DND-41 (cell line): ENCODE results near the gene CNTN3.

Source experiments
- ATAC-seq: fragments of 200-7000 bp; cut with Tn5 transposase; 3 replicates; pipeline ENCODE4 v1.9.1; 2021; ENCODE audit warnings: low read depth; ENCODE audit not compliant: insufficient read depth
- DNase-seq: peaks from one replicate; pipeline ENCODE4 v3.0.0-alpha.2; 2020
- H2AFZ ChIP-seq: 2 replicates; pipeline ENCODE4 v1.6.0; 2012; ENCODE audit warnings: low read depth, low read length
- H3K27ac ChIP-seq: 2 replicates; pipeline ENCODE4 v1.5.1; 2012; ENCODE audit warnings: low read length, inconsistent platforms
- H3K27me3 ChIP-seq: fragments of 200-600 bp; sonication (generic); 2 replicates; pipeline ENCODE4 v1.6.0; 2012; ENCODE audit warnings: low read length, mild to moderate bottlenecking, inconsistent platforms; ENCODE audit not compliant: insufficient read depth, poor library complexity
- H3K36me3 ChIP-seq: 2 replicates; pipeline ENCODE4 v1.5.1; 2012; ENCODE audit warnings: low read length, inconsistent platforms; ENCODE audit not compliant: insufficient read depth
- H3K4me1 ChIP-seq: 2 replicates; pipeline ENCODE4 v1.5.1; 2012; ENCODE audit warnings: mild to moderate bottlenecking, low read length; ENCODE audit not compliant: insufficient read depth
- H3K4me2 ChIP-seq: 2 replicates; pipeline ENCODE4 v1.6.0; 2012; ENCODE audit warnings: mild to moderate bottlenecking, moderate library complexity, low read length, inconsistent platforms; ENCODE audit not compliant: insufficient read depth
- H3K4me3 ChIP-seq, 2 experiments: fragments of 200-600 bp in 1 of 2; shearing (Covaris generic) in 1 of 2; 2 replicates each; pipeline ENCODE4 v1.5.1; 2012 to 2016; ENCODE audit warnings: inconsistent platforms in 2 of 2, low read length in 2 of 2, mild to moderate bottlenecking in 2 of 2, low read depth in 1 of 2, moderate library complexity in 1 of 2
- H3K79me2 ChIP-seq: 2 replicates; pipeline ENCODE4 v1.6.0; 2012; ENCODE audit warnings: low read length, inconsistent platforms; ENCODE audit not compliant: insufficient read depth
- H3K9ac ChIP-seq: 2 replicates; pipeline ENCODE4 v1.6.0; 2012; ENCODE audit warnings: low read depth, mild to moderate bottlenecking, inconsistent platforms, low read length, moderate library complexity
- H3K9me3 ChIP-seq: 2 replicates; pipeline ENCODE4 v1.5.1; 2012; ENCODE audit warnings: low read length, moderate library complexity, mild to moderate bottlenecking, inconsistent platforms; ENCODE audit not compliant: insufficient read depth, severe bottlenecking
- H4K20me1 ChIP-seq: 2 replicates; pipeline ENCODE4 v1.6.0; 2012; ENCODE audit warnings: low read length; ENCODE audit not compliant: insufficient read depth
- EZH2 ChIP-seq: IDR thresholded peaks from 3 replicates; pipeline ENCODE4 v1.6.1; 2012; ENCODE audit warnings: borderline replicate concordance, low read depth, mild to moderate bottlenecking, moderate library complexity, low read length, inconsistent platforms; ENCODE audit not compliant: severe bottlenecking
- TF ChIP-seq, protein P1 (sequence below): IDR thresholded peaks from 2 replicates; pipeline ENCODE4 v1.5.1; 2012; ENCODE audit warnings: borderline replicate concordance, low read length, moderate library complexity, mild to moderate bottlenecking; ENCODE audit not compliant: poor library complexity, severe bottlenecking; ENCODE audit errors: extremely low read depth

CNTN3 gene

DNA sequence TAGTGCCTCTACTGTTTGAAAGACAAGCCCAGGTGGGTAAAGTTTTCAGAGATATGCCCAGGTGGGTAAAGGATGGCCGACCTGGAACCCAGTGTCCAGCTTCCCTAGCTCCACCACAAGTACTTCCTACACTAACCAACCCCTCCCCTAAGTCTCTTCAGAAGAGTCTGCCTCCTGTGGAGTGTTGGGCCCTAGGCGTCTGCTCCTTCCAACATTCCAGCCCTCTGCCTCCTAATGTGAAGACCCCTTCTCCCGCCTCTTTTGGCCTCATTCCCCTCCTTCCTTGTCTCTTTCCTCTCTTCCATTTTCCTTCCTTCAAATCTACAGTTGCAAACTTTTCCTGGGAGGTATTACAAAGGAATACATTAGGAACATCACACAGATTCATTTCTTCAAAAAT, 38.6 kb downstream of the CNTN3 start:
- no peaks in the 10 kb centered on the region for H3K79me2 ChIP-seq
- H3K27ac ChIP-seq: no peak overlapping the region
- no peak for DNase-seq
- no peak overlapping the region for H3K9ac ChIP-seq
- no peaks in the 10 kb centered on the region for H3K36me3 ChIP-seq
- no peak overlapping the region for H2AFZ ChIP-seq
- H4K20me1 ChIP-seq: no peaks in the 10 kb centered on the region
- no peak overlapping the region for H3K4me3 ChIP-seq
- H3K4me2 ChIP-seq: no peak overlapping the region
- no peaks in the 10 kb centered on the region for H3K27me3 ChIP-seq
- TF ChIP-seq, protein P1, sequence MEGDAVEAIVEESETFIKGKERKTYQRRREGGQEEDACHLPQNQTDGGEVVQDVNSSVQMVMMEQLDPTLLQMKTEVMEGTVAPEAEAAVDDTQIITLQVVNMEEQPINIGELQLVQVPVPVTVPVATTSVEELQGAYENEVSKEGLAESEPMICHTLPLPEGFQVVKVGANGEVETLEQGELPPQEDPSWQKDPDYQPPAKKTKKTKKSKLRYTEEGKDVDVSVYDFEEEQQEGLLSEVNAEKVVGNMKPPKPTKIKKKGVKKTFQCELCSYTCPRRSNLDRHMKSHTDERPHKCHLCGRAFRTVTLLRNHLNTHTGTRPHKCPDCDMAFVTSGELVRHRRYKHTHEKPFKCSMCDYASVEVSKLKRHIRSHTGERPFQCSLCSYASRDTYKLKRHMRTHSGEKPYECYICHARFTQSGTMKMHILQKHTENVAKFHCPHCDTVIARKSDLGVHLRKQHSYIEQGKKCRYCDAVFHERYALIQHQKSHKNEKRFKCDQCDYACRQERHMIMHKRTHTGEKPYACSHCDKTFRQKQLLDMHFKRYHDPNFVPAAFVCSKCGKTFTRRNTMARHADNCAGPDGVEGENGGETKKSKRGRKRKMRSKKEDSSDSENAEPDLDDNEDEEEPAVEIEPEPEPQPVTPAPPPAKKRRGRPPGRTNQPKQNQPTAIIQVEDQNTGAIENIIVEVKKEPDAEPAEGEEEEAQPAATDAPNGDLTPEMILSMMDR: no peak
- TF ChIP-seq EZH2: no peak
- no peaks in the 10 kb centered on the region for H3K4me1 ChIP-seq
- ATAC-seq: no peak
- H3K9me3 ChIP-seq: no peaks in the 10 kb centered on the region

DNA sequence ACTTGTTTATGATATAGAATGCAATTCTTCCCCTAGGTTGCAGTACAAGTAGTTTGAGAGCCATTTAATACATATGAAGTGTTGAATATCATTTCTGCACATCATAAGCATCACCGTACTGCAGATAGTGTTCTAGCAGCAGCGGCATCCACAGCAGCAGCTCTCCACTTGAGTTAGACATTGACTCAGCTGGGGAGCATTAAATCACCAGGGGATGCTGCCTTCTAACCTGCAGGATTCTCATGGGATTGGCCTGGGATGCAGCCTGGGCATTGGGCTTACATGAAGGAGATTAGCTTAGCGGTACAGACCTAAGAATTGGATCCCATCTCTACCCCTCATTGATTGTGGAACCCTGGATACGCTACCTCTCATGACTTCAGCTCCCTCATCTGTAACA, 43.3 kb downstream of the CNTN3 start:
- Histone ChIP-seq H3K27ac (no peak overlapping the region), H3K4me1 (no peaks in the 10 kb centered on the region), H3K9me3 (no peaks in the 10 kb centered on the region), H4K20me1 (no peaks in the 10 kb centered on the region), H2AFZ (no peak overlapping the region), H3K79me2 (no peaks in the 10 kb centered on the region), H3K27me3 (no peaks in the 10 kb centered on the region), H3K4me2 (no peak overlapping the region), H3K36me3 (no peaks in the 10 kb centered on the region), H3K9ac (no peak overlapping the region), H3K4me3 (no peak overlapping the region)
- no peak for ATAC-seq
- DNase-seq: no peak
- TF ChIP-seq, protein P1: no peak
- TF ChIP-seq EZH2: no peak
